GM21576 (cell line): ENCODE data around the gene PLA2G12A.

Experiments
- ATAC-seq: cut with Tn5 transposase; IDR thresholded peaks from one replicate; pipeline ENCODE4 v1.9.1; 2021; ENCODE audit warnings: mild to moderate bottlenecking, moderate library complexity; ENCODE audit not compliant: unreplicated experiment

The PLA2G12A gene

GRCh38 chr4:109729718-109730618 lies at the start of gene PLA2G12A:
Gene PLA2G12A (minus strand): TSS chr4:109730070. CDS start chr4:109729809, 261 bp downstream.
- peak; percentile 82 for ATAC-seq

- ATAC-seq: no peak
Measured at GRCh38 chr4:109764789-109765402, 35.0 kb upstream of the PLA2G12A start.

GRCh38 chr4:109764376-109764775 lies 34.5 kb upstream of the PLA2G12A start:
- no peak for ATAC-seq

GRCh38 chr4:109760682-109761081 lies 30.8 kb upstream of the PLA2G12A start:
- no peak for ATAC-seq

- ATAC-seq: no peak
Measured at GRCh38 chr4:109755656-109756055, 25.8 kb upstream of the PLA2G12A start.

- no peak for ATAC-seq
Measured at GRCh38 chr4:109754093-109754857, 24.4 kb upstream of the PLA2G12A start.

GRCh38 chr4:109752525-109752924 lies 22.7 kb upstream of the PLA2G12A start:
- ATAC-seq: no peak

- ATAC-seq: no peak
Measured at GRCh38 chr4:109751852-109752251, 22.0 kb upstream of the PLA2G12A start.

- ATAC-seq: no peak
Measured at GRCh38 chr4:109750652-109751244, 20.9 kb upstream of the PLA2G12A start.

GRCh38 chr4:109749388-109750082 lies 19.7 kb upstream of the PLA2G12A start:
- no peak for ATAC-seq

- ATAC-seq: no peak
Measured at GRCh38 chr4:109748114-109748513, 18.2 kb upstream of the PLA2G12A start.

- no peak for ATAC-seq
Measured at GRCh38 chr4:109746728-109747127, 16.9 kb upstream of the PLA2G12A start.

GRCh38 chr4:109745830-109746229 lies 16.0 kb upstream of the PLA2G12A start:
- ATAC-seq: no peak

- no peak for ATAC-seq
Measured at GRCh38 chr4:109739547-109739946, 9.7 kb upstream of the PLA2G12A start.

- ATAC-seq: no peak
Measured at GRCh38 chr4:109738104-109738872, 8.4 kb upstream of the PLA2G12A start.

- ATAC-seq: no peak
Measured at GRCh38 chr4:109735566-109736365, 5.9 kb upstream of the PLA2G12A start.

GRCh38 chr4:109733728-109734127 lies 3.9 kb upstream of the PLA2G12A start:
- ATAC-seq: no peak

- ATAC-seq: no peak
Measured at GRCh38 chr4:109730619-109731545, 1.0 kb upstream of the PLA2G12A start.
